ENCODE measurements around the gene NFATC4. TPM values are rescaled to one million over a fixed set of nuclear protein-coding genes. Genes with fewer than 3 reads are reported as not detected.

The NFATC4 gene
- polyA plus RNA-seq, 3 donors: not detected

DNA sequence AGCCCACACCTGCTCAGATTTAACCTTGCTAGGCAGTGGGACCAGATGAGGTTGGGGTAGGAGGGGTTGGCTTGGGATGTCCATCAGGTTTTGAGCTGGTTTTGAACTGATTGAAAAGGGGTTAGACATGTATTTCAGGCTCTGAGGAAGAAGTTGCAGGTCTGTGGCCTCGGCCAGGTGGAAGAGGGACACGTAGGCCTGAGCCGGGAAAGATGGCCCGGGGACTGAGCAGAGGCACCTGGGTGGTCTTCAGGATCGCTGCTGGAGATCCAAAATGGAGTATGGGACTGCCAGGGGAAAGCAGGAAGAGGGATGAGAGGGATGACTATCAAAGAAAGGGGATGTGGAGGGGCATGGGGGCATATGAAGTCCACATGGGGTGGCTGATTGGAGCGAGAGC lies 38.4 kb downstream of the NFATC4 start:
- H3K4me1 ChIP-seq (ENCODE audit: control insufficient read depth in 1 of 2, insufficient read depth in 2 of 2, low read length in 2 of 2): no peaks in the 10 kb centered on the region
- H3K27me3 Mint-ChIP-seq (ENCODE audit: low read depth in 3 of 3): peaks cover 2 to 3% (median 2%) of the 10 kb centered on the region in 3 donors
- no peak for DNase-seq
- peaks cover 0 to 2% (median 0%) of the 10 kb centered on the region in 7 donors for H3K9me3 Mint-ChIP-seq
- H3K27me3 ChIP-seq (ENCODE audit: control insufficient read depth in 2 of 2, insufficient read depth in 2 of 2, low read length in 2 of 2): no peaks in the 10 kb centered on the region
- H3K4me3 Mint-ChIP-seq: no peak overlapping the region
- H3K27ac ChIP-seq (ENCODE audit: low read depth in 1 of 2, low read length in 2 of 2): no peak overlapping the region
- no peak overlapping the region for H3K4me2 ChIP-seq (replicated peaks; ENCODE audit: extremely low read depth, low read length, poor library complexity, severe bottlenecking)
- intact Hi-C loops (cut with micrococcal nuclease): loop anchor here in 1 of 2 donors (5.0 kb wide), 1 partner anchor 34 kb away; no protein-coding TSS in a partner anchor
- H4K20me1 ChIP-seq (ENCODE audit: insufficient read depth, low read length): no peaks in the 10 kb centered on the region
- peak overlapping the region in 1 of 7 donors; percentile 2 for H3K27ac Mint-ChIP-seq
- WGBS (ENCODE audit: insufficient coverage): 99% methylated on average over 6 of the region's 6 CpGs
- H3K79me2 ChIP-seq (ENCODE audit: insufficient read depth, low read length): no peaks in the 10 kb centered on the region
- H3K4me3 ChIP-seq (replicated peaks in 1 of 3; ENCODE audit: low read depth in 2 of 3, low read length in 3 of 3): no peak overlapping the region
- no peaks in the 10 kb centered on the region for H3K4me1 Mint-ChIP-seq
- TF ChIP-seq, protein P1, sequence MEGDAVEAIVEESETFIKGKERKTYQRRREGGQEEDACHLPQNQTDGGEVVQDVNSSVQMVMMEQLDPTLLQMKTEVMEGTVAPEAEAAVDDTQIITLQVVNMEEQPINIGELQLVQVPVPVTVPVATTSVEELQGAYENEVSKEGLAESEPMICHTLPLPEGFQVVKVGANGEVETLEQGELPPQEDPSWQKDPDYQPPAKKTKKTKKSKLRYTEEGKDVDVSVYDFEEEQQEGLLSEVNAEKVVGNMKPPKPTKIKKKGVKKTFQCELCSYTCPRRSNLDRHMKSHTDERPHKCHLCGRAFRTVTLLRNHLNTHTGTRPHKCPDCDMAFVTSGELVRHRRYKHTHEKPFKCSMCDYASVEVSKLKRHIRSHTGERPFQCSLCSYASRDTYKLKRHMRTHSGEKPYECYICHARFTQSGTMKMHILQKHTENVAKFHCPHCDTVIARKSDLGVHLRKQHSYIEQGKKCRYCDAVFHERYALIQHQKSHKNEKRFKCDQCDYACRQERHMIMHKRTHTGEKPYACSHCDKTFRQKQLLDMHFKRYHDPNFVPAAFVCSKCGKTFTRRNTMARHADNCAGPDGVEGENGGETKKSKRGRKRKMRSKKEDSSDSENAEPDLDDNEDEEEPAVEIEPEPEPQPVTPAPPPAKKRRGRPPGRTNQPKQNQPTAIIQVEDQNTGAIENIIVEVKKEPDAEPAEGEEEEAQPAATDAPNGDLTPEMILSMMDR (IDR thresholded peaks at IDR 0.05): no peak
- H3K9ac ChIP-seq (ENCODE audit: insufficient read depth, low read length, poor library complexity, severe bottlenecking): no peak overlapping the region
- no peak overlapping the region for H2AFZ ChIP-seq (ENCODE audit: insufficient read depth, low read depth, low read length, poor library complexity, severe bottlenecking)
- no peaks in the 10 kb centered on the region for H3K9me3 ChIP-seq (replicated peaks in 1 of 2; ENCODE audit: control insufficient read depth in 1 of 2, insufficient read depth in 1 of 2, low read length in 2 of 2)
- H3K36me3 ChIP-seq (replicated peaks in 1 of 2; ENCODE audit: control insufficient read depth in 1 of 2, insufficient read depth in 2 of 2, low read length in 2 of 2): no peaks in the 10 kb centered on the region
- no peaks in the 10 kb centered on the region for H3K36me3 Mint-ChIP-seq

DNA sequence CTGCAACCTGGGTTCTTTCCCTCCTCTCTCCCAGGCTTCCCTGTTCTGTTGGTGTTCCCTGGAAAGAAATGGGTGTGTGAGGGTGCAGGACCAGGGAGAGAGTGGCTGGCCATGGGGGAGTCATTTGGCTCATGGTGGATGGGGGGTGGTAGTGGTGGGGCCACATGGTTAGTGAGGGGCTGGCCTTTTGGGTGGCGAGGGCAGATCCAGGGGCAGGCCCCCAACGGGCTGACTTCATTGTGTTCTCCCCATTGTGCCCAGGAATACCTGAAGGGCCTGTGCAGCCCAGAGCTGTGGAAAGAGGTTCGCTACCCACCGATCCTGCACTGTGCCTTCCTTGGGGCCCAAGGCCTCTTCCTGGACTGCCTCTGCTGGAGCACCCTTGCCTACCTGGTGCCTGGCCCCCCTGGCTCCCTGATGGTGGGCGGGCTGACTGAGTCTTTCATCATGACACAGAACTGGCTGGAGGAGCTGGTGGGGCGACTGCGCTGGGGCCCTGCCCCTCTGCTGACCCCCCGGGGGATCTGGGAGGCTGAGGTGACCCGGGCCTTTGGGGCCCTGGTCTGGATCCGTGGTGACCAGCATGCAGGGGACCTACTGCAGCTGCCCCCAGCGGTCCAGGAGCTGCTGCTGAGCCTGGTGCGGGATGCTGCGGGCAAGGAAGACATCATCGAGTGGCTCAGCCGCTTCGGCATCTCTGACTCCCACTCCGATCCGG lies 39.8 kb downstream of the NFATC4 start:
- no peak overlapping the region for H3K27ac Mint-ChIP-seq
- H3K4me2 ChIP-seq (replicated peaks; ENCODE audit: extremely low read depth, low read length, poor library complexity, severe bottlenecking): no peak overlapping the region
- no peaks in the 10 kb centered on the region for H3K27me3 ChIP-seq (ENCODE audit: control insufficient read depth in 2 of 2, insufficient read depth in 2 of 2, low read length in 2 of 2)
- no peaks in the 10 kb centered on the region for H3K36me3 ChIP-seq (replicated peaks in 1 of 2; ENCODE audit: control insufficient read depth in 1 of 2, insufficient read depth in 2 of 2, low read length in 2 of 2)
- peaks cover 2 to 4% (median 2%) of the 10 kb centered on the region in 3 donors for H3K27me3 Mint-ChIP-seq (ENCODE audit: low read depth in 3 of 3)
- H3K36me3 Mint-ChIP-seq: no peaks in the 10 kb centered on the region
- WGBS (ENCODE audit: insufficient coverage): 95% methylated on average over 18 of the region's 18 CpGs
- no peaks in the 10 kb centered on the region for H3K9me3 ChIP-seq (replicated peaks in 1 of 2; ENCODE audit: control insufficient read depth in 1 of 2, insufficient read depth in 1 of 2, low read length in 2 of 2)
- H2AFZ ChIP-seq (ENCODE audit: insufficient read depth, low read depth, low read length, poor library complexity, severe bottlenecking): no peak overlapping the region
- no peaks in the 10 kb centered on the region for H3K79me2 ChIP-seq (ENCODE audit: insufficient read depth, low read length)
- no peaks in the 10 kb centered on the region for H3K9me3 Mint-ChIP-seq
- no peaks in the 10 kb centered on the region for H4K20me1 ChIP-seq (ENCODE audit: insufficient read depth, low read length)
- no peak for DNase-seq
- no peaks in the 10 kb centered on the region for H3K4me1 Mint-ChIP-seq
- H3K4me3 Mint-ChIP-seq: no peak overlapping the region
- H3K4me1 ChIP-seq (ENCODE audit: control insufficient read depth in 1 of 2, insufficient read depth in 2 of 2, low read length in 2 of 2): no peaks in the 10 kb centered on the region
- no peak overlapping the region for H3K27ac ChIP-seq (ENCODE audit: low read depth in 1 of 2, low read length in 2 of 2)
- no peak overlapping the region for H3K9ac ChIP-seq (ENCODE audit: insufficient read depth, low read length, poor library complexity, severe bottlenecking)
- TF ChIP-seq, protein P1 (IDR thresholded peaks at IDR 0.05): no peak
- intact Hi-C loops (cut with micrococcal nuclease): loop anchor here in 1 of 2 donors (5.0 kb wide), 1 partner anchor 35 kb away; no protein-coding TSS in a partner anchor
- no peak overlapping the region for H3K4me3 ChIP-seq (replicated peaks in 1 of 3; ENCODE audit: low read depth in 2 of 3, low read length in 3 of 3)

Measured in CD14-positive monocyte (primary cell).